Adrenal gland (tissue), 12 donors: ENCODE results near the gene CD79A. TPM values are rescaled to one million over a fixed set of nuclear protein-coding genes. Genes with fewer than 3 reads are reported as not detected.
"Not testable (repeated sequence)": the region's sequence is repeated elsewhere in the genome, so short reads cannot be mapped to it uniquely, and the experiment has no call there.

Experiments
- DNase-seq, 7 donors: peaks; one replicate each; pipeline ENCODE4 v3.0.0-alpha.2; 2019 to 2020
- H3K27ac ChIP-seq, 5 donors: fragments of 200-600 bp; sonication (generic) in 4 of 5; 1 replicate in 3 of 5; 2 replicates in 2 of 5; pipeline versions ENCODE4 v1.5.1 to v1.8.0; 2016 to 2020; ENCODE audit warnings: mild to moderate bottlenecking in 1 of 5
- H3K27me3 ChIP-seq: fragments of 200-600 bp; 2 replicates; pipeline ENCODE4 v1.8.0; 2021
- H3K36me3 ChIP-seq, 2 donors: fragments of 200-600 bp; replicated peaks in 1 of 2; 1 replicate in 1 of 2; 2 replicates in 1 of 2; pipeline versions ENCODE4 v1.5.1 to v1.8.0; 2018 to 2022
- H3K4me1 ChIP-seq, 2 donors: fragments of 200-600 bp; replicated peaks in 1 of 2; 1 replicate in 1 of 2; 2 replicates in 1 of 2; pipeline versions ENCODE4 v1.5.1 to v1.8.0; 2018 to 2021
- H3K4me3 ChIP-seq, 4 donors: fragments of 200-600 bp; sonication (generic) in 3 of 4; one replicate each; pipeline ENCODE4 v1.5.1; 2016 to 2018
- H3K9me3 ChIP-seq, 3 donors: fragments of 200-600 bp; sonication (generic) in 1 of 3; replicated peaks in 1 of 3; 1 replicate in 2 of 3; 2 replicates in 1 of 3; pipeline versions ENCODE4 v1.5.1 to v1.8.0; 2016 to 2021
- POLR2A ChIP-seq, 2 donors: fragments of 450-650 bp; IDR thresholded peaks; one replicate each; pipeline ENCODE4 v1.6.1; 2017; ENCODE audit warnings: antibody characterized with exemption in 2 of 2, mild to moderate bottlenecking in 2 of 2, moderate library complexity in 1 of 2
- WGBS, 4 donors: extraction: QIAGEN DNeasy Blood & Tissue Kit in 2 of 4; methylation state at CpG; one replicate each; pipeline versions ENCODE4 v1.1.5 to v1.1.7; 2013 to 2017; 5-methylcytosine and 5-hydroxymethylcytosine counted together
- intact Hi-C, 2 donors: fragments of 100-400 bp; cut with DNase I; formaldehyde crosslinking; loops; one replicate each; pipeline versions ENCODE4 v1.14.1 to v1.15.0; 2022 to 2023
- polyA plus RNA-seq, 3 donors: library from polyadenylated mRNA; stranded (reverse); fragments of 200-250 nt in 2 of 3; fragments of 350-450 nt in 1 of 3; fragmentation: Illumina TruSeq in 1 of 3; extraction: RNeasy Lipid Tissue Mini Kit (QIAGEN cat#74804) in 1 of 3; gene quantifications; one replicate each; pipeline ENCODE4 v1.2.3, GENCODE V29; 2013 to 2014
- total RNA-seq, 9 donors: library from RNA; depleted of rRNA in 4 of 9; stranded (reverse); fragments of >200 nt in 4 of 9; fragments of 120-200 nt in 1 of 9; fragmentation: NEBNext Ultra II Directional in 1 of 9; extraction: Animal tissue kit (Norgen Biotek cat#: 25700) in 1 of 9; gene quantifications; one replicate each; pipeline versions ENCODE4 v1.1.0 to v1.2.4, GENCODE V29; 2013 to 2023
- TF ChIP-seq, protein P1 (sequence below), 6 experiments: fragments of 450-650 bp in 4 of 6; fragments of 200-600 bp in 2 of 6; sonication (generic) in 1 of 6; IDR thresholded peaks; 1 replicate in 5 of 6; 2 replicates in 1 of 6; pipeline versions ENCODE4 v1.5.1 to v1.8.0; 2016 to 2021; ENCODE audit warnings: antibody characterized with exemption in 6 of 6, mild to moderate bottlenecking in 2 of 6, moderate library complexity in 1 of 6
- donor health status: healthy with polysubstance abuse.
- donor health status: Bipolar disorder and iron deficiency.
- donor health status: DM: yes; HTN: yes; CAD: no.
- donor health status: DM: no; HTN: no; CAD: no.
- donor health status: DM: no; HTN: no; CAD: no.
- donor health status: DM: yes; HTN: yes; CAD: no.

Gene CD79A
- total and polyA plus RNA-seq, 12 donors, result 0.28 to 6.2 (median 0.50) TPM; not detected in 3

DNA sequence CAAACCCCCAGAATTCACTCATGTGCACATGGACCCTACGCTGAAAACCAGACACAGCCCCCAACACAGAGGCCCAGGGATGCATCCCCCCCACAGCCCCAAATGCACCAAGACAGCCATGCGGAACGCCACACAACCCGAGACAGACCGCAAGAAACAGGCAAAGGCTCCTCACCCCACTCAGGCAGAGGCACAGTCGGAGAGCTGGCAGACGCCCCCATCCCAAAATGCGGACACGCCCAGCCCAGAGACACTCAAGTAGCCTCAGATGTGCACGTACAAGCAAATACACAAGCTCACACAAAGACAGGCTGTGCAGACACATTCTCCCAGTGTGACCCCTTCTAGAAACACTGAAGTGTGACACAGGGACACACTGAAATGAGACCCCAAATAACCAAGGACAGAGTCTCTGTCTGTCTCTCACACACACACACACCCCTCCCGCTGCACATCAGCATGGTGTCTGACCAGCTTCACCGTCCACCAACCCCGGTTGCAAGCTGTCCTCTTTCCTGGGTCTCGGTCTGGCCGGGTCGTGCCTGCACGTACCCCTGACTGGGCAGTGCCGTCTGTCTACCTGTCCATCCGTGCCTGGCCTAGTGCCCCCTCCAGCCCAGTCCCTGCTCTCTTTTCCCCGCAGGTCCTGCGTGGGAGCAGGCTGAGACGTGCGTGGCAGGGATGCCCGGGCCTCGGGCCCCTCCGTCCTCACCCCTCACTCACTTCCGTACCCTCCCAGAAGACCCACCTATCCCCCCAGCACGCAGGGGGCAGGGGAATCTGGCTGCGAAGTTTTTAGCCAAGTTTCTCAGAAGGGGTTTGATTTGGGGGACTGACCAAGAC, 35.0 kb downstream of the CD79A start:
- no peak for DNase-seq
- Histone ChIP-seq H3K27ac (no peak overlapping the region), H3K9me3 (no peaks in the 10 kb centered on the region), H3K4me3 (no peak overlapping the region), H3K36me3 (peaks cover 0 to under 1% of the 10 kb centered on the region in 2 donors), H3K4me1 (no peaks in the 10 kb centered on the region), H3K27me3 (peaks cover 18% of the 10 kb centered on the region)
- intact Hi-C loops, result no loop called here
- no peak for TF ChIP-seq POLR2A (IDR thresholded peaks at IDR 0.05)
- TF ChIP-seq, protein P1, sequence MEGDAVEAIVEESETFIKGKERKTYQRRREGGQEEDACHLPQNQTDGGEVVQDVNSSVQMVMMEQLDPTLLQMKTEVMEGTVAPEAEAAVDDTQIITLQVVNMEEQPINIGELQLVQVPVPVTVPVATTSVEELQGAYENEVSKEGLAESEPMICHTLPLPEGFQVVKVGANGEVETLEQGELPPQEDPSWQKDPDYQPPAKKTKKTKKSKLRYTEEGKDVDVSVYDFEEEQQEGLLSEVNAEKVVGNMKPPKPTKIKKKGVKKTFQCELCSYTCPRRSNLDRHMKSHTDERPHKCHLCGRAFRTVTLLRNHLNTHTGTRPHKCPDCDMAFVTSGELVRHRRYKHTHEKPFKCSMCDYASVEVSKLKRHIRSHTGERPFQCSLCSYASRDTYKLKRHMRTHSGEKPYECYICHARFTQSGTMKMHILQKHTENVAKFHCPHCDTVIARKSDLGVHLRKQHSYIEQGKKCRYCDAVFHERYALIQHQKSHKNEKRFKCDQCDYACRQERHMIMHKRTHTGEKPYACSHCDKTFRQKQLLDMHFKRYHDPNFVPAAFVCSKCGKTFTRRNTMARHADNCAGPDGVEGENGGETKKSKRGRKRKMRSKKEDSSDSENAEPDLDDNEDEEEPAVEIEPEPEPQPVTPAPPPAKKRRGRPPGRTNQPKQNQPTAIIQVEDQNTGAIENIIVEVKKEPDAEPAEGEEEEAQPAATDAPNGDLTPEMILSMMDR (IDR thresholded peaks at IDR 0.05), result no peak
- WGBS, 4 donors, result 9 to 11% (median 10%) methylated on average over 8 to 29 of the region's 29 CpGs

DNA sequence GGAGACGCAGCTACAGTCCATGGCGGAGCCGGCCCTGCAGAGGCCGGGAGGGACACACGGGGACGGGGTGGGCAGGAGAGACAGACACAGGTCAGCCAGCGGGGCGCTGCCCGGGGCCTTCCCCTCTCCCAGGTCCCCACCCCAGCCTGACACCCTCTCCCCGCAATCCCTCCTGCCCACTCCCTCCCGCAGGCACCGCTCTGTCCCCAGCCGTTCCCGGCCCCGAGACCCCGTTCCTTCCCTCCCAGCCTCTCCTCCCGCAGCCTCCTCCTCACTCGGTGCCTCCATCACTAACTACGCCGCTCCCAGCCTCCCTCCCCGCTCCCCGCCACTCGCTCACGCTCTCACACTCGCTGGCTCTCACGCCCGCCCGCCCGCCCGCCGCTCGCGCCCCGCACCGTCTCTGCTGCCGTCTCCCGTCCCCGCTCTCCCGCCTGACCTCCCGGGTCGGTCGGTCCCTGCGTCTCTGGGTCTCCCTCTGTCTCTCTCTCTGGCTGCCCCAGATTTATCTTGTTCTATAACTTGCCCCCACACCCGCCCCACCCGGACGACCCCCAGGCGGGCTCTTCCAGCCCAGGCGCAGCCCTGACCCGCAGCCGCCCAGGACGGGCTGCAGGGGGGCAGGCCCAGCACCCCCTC, 35.9 kb downstream of the CD79A start:
- 1 to 4% (median 2%) methylated on average over 12 to 51 of the region's 51 CpGs for WGBS, 4 donors
- TF ChIP-seq, protein P1 (IDR thresholded peaks at IDR 0.05), result no peak
- no peak for TF ChIP-seq POLR2A (IDR thresholded peaks at IDR 0.05)
- DNase-seq, result no peak
- intact Hi-C loops, result no loop called here
- Histone ChIP-seq H3K27ac (no peak overlapping the region), H3K27me3 (peaks cover 25% of the 10 kb centered on the region), H3K4me3 (no peak overlapping the region), H3K36me3 (no peaks in the 10 kb centered on the region), H3K4me1 (no peaks in the 10 kb centered on the region), H3K9me3 (no peaks in the 10 kb centered on the region)

DNA sequence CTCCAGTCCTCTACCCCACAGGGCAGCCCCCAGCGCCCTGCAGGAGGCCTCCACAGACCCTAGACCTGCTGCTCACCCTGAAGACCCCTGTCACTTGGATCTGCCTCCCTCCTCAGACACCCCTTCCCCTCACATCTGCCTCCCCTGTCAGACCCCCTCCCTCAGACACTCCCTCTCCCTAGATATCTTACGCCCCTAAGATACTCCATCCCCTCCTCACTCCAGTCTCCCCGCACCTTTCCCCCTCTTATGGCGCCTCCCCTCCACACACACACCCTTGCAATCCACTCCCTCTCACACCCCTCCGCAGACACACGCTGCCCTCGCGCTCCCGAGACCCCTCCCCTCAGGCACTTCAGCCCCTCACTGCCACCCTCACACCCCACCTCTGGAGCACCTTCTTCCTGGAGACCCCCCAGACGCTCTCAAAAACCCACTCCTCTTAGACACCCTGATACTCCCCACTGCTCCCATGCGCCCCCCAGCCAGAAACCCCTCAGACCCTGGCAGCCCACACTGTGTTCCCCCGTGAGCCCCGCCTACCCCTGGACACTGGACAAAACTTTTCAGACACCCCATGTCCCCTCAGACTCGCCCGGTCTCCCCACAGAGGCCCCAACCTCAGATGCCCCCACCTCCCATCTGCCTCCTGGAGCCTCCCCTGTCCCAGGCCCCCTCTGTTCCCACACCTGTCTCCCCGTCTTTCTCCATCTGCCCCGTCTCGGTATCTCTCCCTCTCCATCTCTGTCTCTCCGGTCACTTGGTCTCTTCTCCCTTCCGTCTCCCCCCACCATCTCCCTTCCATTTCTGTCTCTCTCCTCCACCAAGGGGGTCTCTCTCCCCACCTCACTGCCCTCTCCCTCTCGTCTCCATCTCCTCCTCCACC, 36.7 kb downstream of the CD79A start:
- 5 to 11% (median 8%) methylated on average over 21 of the region's 21 CpGs for WGBS, 4 donors
- H3K27me3 ChIP-seq, result peaks cover 26% of the 10 kb centered on the region
- intact Hi-C loops, result no loop called here

DNA sequence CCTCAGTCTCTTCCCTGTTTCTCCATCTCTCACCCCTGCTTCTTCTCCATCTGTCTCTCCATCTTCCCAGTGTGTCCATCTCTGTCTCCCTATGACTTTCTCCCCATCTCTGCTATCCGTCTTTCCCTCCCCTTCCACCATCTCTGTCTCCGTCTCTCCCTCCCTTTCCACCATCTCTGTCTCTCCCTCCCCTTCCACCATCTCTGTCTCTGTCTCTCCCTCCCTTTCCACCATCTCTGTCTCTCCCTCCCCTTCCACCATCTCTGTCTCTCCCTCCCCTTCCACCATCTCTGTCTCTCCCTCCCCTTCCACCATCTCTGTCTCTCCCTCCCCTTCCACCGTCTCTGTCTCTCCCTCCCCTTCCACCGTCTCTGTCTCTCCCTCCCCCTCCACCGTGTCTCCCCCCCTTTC, 37.4 kb downstream of the CD79A start:
- H3K27ac ChIP-seq, H3K9me3 ChIP-seq, H3K36me3 ChIP-seq, H3K4me3 ChIP-seq, H3K4me1 ChIP-seq, intact Hi-C loops, DNase-seq: not testable (repeated sequence)
- H3K27me3 ChIP-seq, result peaks cover 26% of the 10 kb centered on the region
- 0 to 14% (median 9%) methylated on average over 4 to 5 of the region's 5 CpGs for WGBS, 4 donors

More for the DNA sequence above, 36.7 kb downstream of the CD79A start:
- Histone ChIP-seq H3K27ac (no peak overlapping the region), H3K4me1 (no peaks in the 10 kb centered on the region), H3K4me3 (no peak overlapping the region), H3K9me3 (no peaks in the 10 kb centered on the region), H3K36me3 (no peaks in the 10 kb centered on the region)
- TF ChIP-seq POLR2A (IDR thresholded peaks at IDR 0.05), result no peak
- TF ChIP-seq, protein P1 (IDR thresholded peaks at IDR 0.05), result no peak
- no peak for DNase-seq
